GM12878 (cell line): ENCODE data around the gene AQP5. TPM values are rescaled to one million over a fixed set of nuclear protein-coding genes. Genes with fewer than 3 reads are reported as not detected.
A peak's percentile ranks its signal among the peaks of the same experiment; 100 is the strongest.

ENCODE experiments used
- ATAC-seq: fragments of 200-7000 bp; cut with Tn5 transposase; 3 replicates; pipeline ENCODE4 v1.9.1; 2020; ENCODE audit warnings: mild to moderate bottlenecking, moderate library complexity
- BruUV-seq: library from RNA; stranded (reverse); fragments of 400-500 nt; replicated peaks from 2 replicates; lab custom pipeline; 2021; lab: Mats Ljungman, UMichigan
- CTCF ChIA-PET: fragments of 300-600 bp; sonication (Branson Sonifier 250); formaldehyde crosslinking; extraction: SDS; loops from one replicate; lab custom pipeline; 2021; ENCODE audit warnings: inconsistent platforms; lab: Yijun Ruan, JAX
- POLR2A ChIA-PET: fragments of 350-600 bp; formaldehyde crosslinking; extraction: SDS; loops from one replicate; lab custom pipeline; 2021; ENCODE audit warnings: inconsistent platforms; lab: Charles Lee
- RAD21 ChIA-PET: fragments of 300-600 bp; sonication (Branson Sonifier 250); formaldehyde crosslinking; loops from one replicate; lab custom pipeline; 2023; ENCODE audit warnings: antibody characterized with exemption; ENCODE audit not compliant: unreplicated experiment; lab: Charles Lee
- SMC1A ChIA-PET: fragments of 300-600 bp; sonication (Branson Sonifier 250); formaldehyde crosslinking; loops from one replicate; lab custom pipeline; 2023; ENCODE audit not compliant: unreplicated experiment, uncharacterized antibody; lab: Charles Lee
- DNase-seq: peaks from one replicate; pipeline ENCODE4 v3.0.0-alpha.2; 2011; ENCODE audit warnings: low read depth, low spot score
- FAIRE-seq: peaks from 3 replicates; lab custom pipeline; 2011; peaks lifted over from hg19 to GRCh38; lab: Jason Lieb, UNC
- H2AFZ ChIP-seq: 2 replicates; pipeline ENCODE4 v1.6.0; 2011; ENCODE audit warnings: low read depth, low read length, control low read depth; ENCODE audit not compliant: control insufficient read depth
- H3K27ac ChIP-seq: 2 replicates; pipeline ENCODE4 v1.5.1; 2011; ENCODE audit warnings: control low read depth; ENCODE audit not compliant: control insufficient read depth, insufficient read depth
- H3K27me3 ChIP-seq, 2 experiments: replicated peaks in 1 of 2; 2 replicates each; pipeline versions ENCODE4 v1.6.0 to v1.6.1; 2011; ENCODE audit warnings: low read length in 1 of 2; ENCODE audit not compliant: control insufficient read depth in 2 of 2, insufficient read depth in 2 of 2
- H3K36me3 ChIP-seq, 2 experiments: 2 replicates each; pipeline ENCODE4 v1.5.1; 2011; ENCODE audit warnings: low read length in 1 of 2; ENCODE audit not compliant: control insufficient read depth in 2 of 2, insufficient read depth in 2 of 2
- H3K4me1 ChIP-seq: 2 replicates; pipeline ENCODE4 v1.6.1; 2011; ENCODE audit warnings: mild to moderate bottlenecking, low read length, moderate library complexity, mixed read lengths; ENCODE audit not compliant: control insufficient read depth, insufficient read depth
- H3K4me2 ChIP-seq: 2 replicates; pipeline ENCODE4 v1.6.0; 2011; ENCODE audit warnings: control low read depth; ENCODE audit not compliant: control insufficient read depth, insufficient read depth
- H3K4me3 ChIP-seq: fragments of 200-600 bp; sonication (generic); 2 replicates; pipeline ENCODE4 v1.5.1; 2016
- H3K79me2 ChIP-seq: 2 replicates; pipeline ENCODE4 v1.6.0; 2011; ENCODE audit warnings: low read length; ENCODE audit not compliant: control insufficient read depth, insufficient read depth
- H3K9ac ChIP-seq: 2 replicates; pipeline ENCODE4 v1.8.0; 2011; ENCODE audit warnings: low read length, control low read depth, mixed read lengths; ENCODE audit not compliant: control insufficient read depth, insufficient read depth
- H3K9me3 ChIP-seq: replicated peaks from 3 replicates; pipeline ENCODE4 v1.5.1; 2011; ENCODE audit warnings: mild to moderate bottlenecking, low read length; ENCODE audit not compliant: control insufficient read depth, insufficient read depth
- H4K20me1 ChIP-seq: 2 replicates; pipeline ENCODE4 v1.6.0; 2011; ENCODE audit not compliant: control insufficient read depth, insufficient read depth
- CBFB ChIP-seq: IDR thresholded peaks from 2 replicates; pipeline ENCODE4 v1.6.1; 2016; ENCODE audit warnings: antibody characterized with exemption, low read depth
- CBX5 ChIP-seq: sonication (generic); IDR thresholded peaks from 2 replicates; pipeline ENCODE4 v1.6.1; 2016; ENCODE audit warnings: low read depth, moderate library complexity, mild to moderate bottlenecking, inconsistent platforms
- HCFC1 ChIP-seq: fragments of 150-350 bp; IDR thresholded peaks from 2 replicates; pipeline ENCODE4 v1.6.1; 2014; ENCODE audit warnings: low read length
- HDGF ChIP-seq: fragments of 450-650 bp; IDR thresholded peaks from 2 replicates; pipeline ENCODE4 v1.6.1; 2016; ENCODE audit warnings: antibody characterized with exemption
- JUNB ChIP-seq: IDR thresholded peaks from 2 replicates; pipeline ENCODE4 v1.6.1; 2016; ENCODE audit warnings: antibody characterized with exemption, mild to moderate bottlenecking
- JUND ChIP-seq: IDR thresholded peaks from 2 replicates; pipeline ENCODE4 v1.6.1; 2012; ENCODE audit warnings: low read depth, mild to moderate bottlenecking, low read length, improper control_type of control experiment, moderate library complexity
- KDM1A ChIP-seq: fragments of 200-600 bp; sonication (generic); IDR thresholded peaks from 2 replicates; pipeline ENCODE4 v1.6.1; 2016; ENCODE audit warnings: borderline replicate concordance
- LARP7 ChIP-seq: fragments of 450-650 bp; IDR thresholded peaks from 2 replicates; pipeline ENCODE4 v1.6.1; 2017; ENCODE audit warnings: mild to moderate bottlenecking
- NBN ChIP-seq: fragments of 450-650 bp; IDR thresholded peaks from 2 replicates; pipeline ENCODE4 v1.6.1; 2016
- PAX8 ChIP-seq: fragments of 450-650 bp; IDR thresholded peaks from 2 replicates; pipeline ENCODE4 v1.6.1; 2017; ENCODE audit warnings: mild to moderate bottlenecking, moderate library complexity
- PML ChIP-seq: IDR thresholded peaks from 2 replicates; pipeline ENCODE4 v1.6.1; 2012; ENCODE audit warnings: low read length, inconsistent platforms
- SP1 ChIP-seq: IDR thresholded peaks from one replicate; pipeline ENCODE4 v1.6.1; 2011; ENCODE audit warnings: low read depth, low read length
- SREBF2 ChIP-seq: IDR thresholded peaks from 2 replicates; pipeline ENCODE4 v1.6.1; 2012; ENCODE audit warnings: mild to moderate bottlenecking, low read length
- TAF1 ChIP-seq: IDR thresholded peaks from 2 replicates; pipeline ENCODE4 v1.6.1; 2011; ENCODE audit warnings: mild to moderate bottlenecking, low read depth, low read length, borderline replicate concordance
- TCF3 ChIP-seq: IDR thresholded peaks from 2 replicates; pipeline ENCODE4 v1.6.1; 2012; ENCODE audit warnings: low read depth, mild to moderate bottlenecking, low read length, borderline replicate concordance; ENCODE audit not compliant: insufficient read depth
- YY1 ChIP-seq: IDR thresholded peaks from 2 replicates; pipeline ENCODE4 v1.6.1; 2011; ENCODE audit warnings: low read depth, mild to moderate bottlenecking, low read length
- ZBED1 ChIP-seq: IDR thresholded peaks from 2 replicates; pipeline ENCODE4 v1.6.1; 2016; ENCODE audit warnings: borderline replicate concordance
- ZNF622 ChIP-seq: fragments of 450-650 bp; IDR thresholded peaks from 2 replicates; pipeline ENCODE4 v1.6.1; 2017; ENCODE audit warnings: mild to moderate bottlenecking, inconsistent platforms
- ZSCAN29 ChIP-seq: fragments of 450-650 bp; IDR thresholded peaks from 2 replicates; pipeline ENCODE4 v1.6.1; 2017; ENCODE audit warnings: mild to moderate bottlenecking, moderate library complexity
- WGBS: methylation state at CpG from one replicate; pipeline ENCODE4 v1.1.6; 2016; ENCODE audit warnings: low lambda C conversion rate; ENCODE audit not compliant: insufficient replicate concordance, insufficient coverage; ENCODE audit errors: missing lambda C conversion rate; 5-methylcytosine and 5-hydroxymethylcytosine counted together
- in situ Hi-C: fragments of 300-500 bp; cut with MboI; formaldehyde crosslinking; loops from 9 replicates; pipeline ENCODE4 v1.14.3; 2018; ENCODE audit warnings: mixed read lengths
- intact Hi-C: fragments of 100-400 bp; cut with micrococcal nuclease; formaldehyde crosslinking; loops from one replicate; pipeline ENCODE4 v1.14.2; 2022; ENCODE audit not compliant: unreplicated experiment
- polyA plus RNA-seq, 11 experiments: library from polyadenylated mRNA; depleted of rRNA in 4 of 11; unstranded in 6 of 11; stranded (reverse) in 5 of 11; fragments of >200 nt; fragmentation: Nextera tagmentation in 4 of 11; fragmentation: Illumina TruSeq in 1 of 11; extraction: Ambion mirVana in 4 of 11; extraction: Trizol in 1 of 11; gene quantifications; 1 replicate in 1 of 11; 2 replicates in 10 of 11; pipeline versions ENCODE4 v1.2.1 to v1.2.3, GENCODE V29; 2011 to 2016; ENCODE audit warnings: inconsistent platforms in 2 of 11, missing spikeins in 2 of 11, low read depth in 1 of 11
- total RNA-seq, 4 experiments: library from RNA; depleted of rRNA in 3 of 4; stranded (reverse); fragments of >200 nt in 3 of 4; fragmentation: Illumina TruSeq in 1 of 4; extraction: Trizol in 1 of 4; gene quantifications; 2 replicates each; pipeline versions ENCODE4 v1.2.1 to v1.2.3, GENCODE V29; 2013 to 2021
- TF ChIP-seq, protein P1 (sequence below): IDR thresholded peaks from 2 replicates; pipeline ENCODE4 v1.6.1; 2012; ENCODE audit warnings: low read depth, low read length, improper control_type of control experiment
- TF ChIP-seq, protein P2 (sequence below), 3 experiments: IDR thresholded peaks in 2 of 3; conservative IDR thresholded peaks in 1 of 3; 2 replicates each; pipeline ENCODE4 v1.5.1; 2011; ENCODE audit warnings: low read depth in 3 of 3, low read length in 3 of 3, mild to moderate bottlenecking in 3 of 3, control low read depth in 2 of 3, moderate library complexity in 2 of 3, inconsistent platforms in 1 of 3, mixed read lengths in 1 of 3; ENCODE audit not compliant: control insufficient read depth in 2 of 3, insufficient read depth in 1 of 3; ENCODE audit errors: extremely low read depth in 1 of 3
- TF ChIP-seq, protein P3 (sequence below): IDR thresholded peaks from 2 replicates; pipeline ENCODE4 v1.6.1; 2011; ENCODE audit warnings: mild to moderate bottlenecking, low read depth, low read length, moderate library complexity; ENCODE audit not compliant: insufficient replicate concordance

AQP5 gene
- total and polyA plus RNA-seq, 10 of the 15 experiments (the other 5 are each of a cell fraction or from before 2014, with no cell fraction given), result not detected

DNA sequence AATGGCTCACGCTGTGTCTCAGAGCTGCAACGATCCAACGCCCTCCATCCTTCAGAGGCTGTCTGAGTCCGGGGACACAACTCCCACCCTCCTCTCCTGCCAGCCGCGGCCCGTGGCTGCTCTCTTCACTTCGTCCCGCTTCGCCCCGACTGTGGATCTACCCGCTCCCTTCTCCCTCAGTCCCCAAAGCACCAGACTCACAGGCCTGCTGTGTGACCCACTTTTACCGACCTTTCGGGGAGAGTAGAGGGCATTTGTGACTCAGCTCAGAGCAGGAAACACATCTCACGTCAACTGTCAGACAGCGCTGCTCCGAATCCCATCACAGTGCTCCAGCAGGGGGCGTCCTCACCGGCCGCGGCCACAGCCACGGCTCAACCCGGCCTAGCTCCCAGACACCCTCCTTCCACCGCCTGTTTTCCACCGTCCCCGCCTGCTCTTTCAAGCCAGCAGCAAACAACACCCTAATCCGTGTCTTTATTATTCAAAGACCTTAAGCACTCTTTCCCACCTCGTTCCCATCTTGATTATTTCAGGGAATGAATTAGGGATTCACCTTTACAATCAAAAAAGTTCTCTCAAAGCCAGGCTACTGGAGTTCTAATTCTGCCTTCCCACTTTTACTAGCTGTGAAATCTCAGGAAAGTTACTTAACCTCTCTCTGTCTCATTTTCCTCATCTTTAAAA, 16.1 kb upstream of the AQP5 start:
- no peak overlapping the region for H3K9ac ChIP-seq
- in situ Hi-C loops, result no loop called here
- TF ChIP-seq PML, result no peak
- TF ChIP-seq, protein P1, sequence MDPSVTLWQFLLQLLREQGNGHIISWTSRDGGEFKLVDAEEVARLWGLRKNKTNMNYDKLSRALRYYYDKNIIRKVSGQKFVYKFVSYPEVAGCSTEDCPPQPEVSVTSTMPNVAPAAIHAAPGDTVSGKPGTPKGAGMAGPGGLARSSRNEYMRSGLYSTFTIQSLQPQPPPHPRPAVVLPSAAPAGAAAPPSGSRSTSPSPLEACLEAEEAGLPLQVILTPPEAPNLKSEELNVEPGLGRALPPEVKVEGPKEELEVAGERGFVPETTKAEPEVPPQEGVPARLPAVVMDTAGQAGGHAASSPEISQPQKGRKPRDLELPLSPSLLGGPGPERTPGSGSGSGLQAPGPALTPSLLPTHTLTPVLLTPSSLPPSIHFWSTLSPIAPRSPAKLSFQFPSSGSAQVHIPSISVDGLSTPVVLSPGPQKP, result 0 out of 2 replicates have a peak, but pooled peaks have one; percentile 26
- no peak for TF ChIP-seq CBX5
- TF ChIP-seq LARP7, result 0 out of 2 replicates have a peak, but pooled peaks have one; percentile 27
- TF ChIP-seq SP1, result no peak
- TF ChIP-seq JUNB, result no peak
- no peak for TF ChIP-seq ZSCAN29
- TF ChIP-seq PAX8, result no peak
- TF ChIP-seq HDGF, result peak; percentile 74
- TF ChIP-seq, protein P2, sequence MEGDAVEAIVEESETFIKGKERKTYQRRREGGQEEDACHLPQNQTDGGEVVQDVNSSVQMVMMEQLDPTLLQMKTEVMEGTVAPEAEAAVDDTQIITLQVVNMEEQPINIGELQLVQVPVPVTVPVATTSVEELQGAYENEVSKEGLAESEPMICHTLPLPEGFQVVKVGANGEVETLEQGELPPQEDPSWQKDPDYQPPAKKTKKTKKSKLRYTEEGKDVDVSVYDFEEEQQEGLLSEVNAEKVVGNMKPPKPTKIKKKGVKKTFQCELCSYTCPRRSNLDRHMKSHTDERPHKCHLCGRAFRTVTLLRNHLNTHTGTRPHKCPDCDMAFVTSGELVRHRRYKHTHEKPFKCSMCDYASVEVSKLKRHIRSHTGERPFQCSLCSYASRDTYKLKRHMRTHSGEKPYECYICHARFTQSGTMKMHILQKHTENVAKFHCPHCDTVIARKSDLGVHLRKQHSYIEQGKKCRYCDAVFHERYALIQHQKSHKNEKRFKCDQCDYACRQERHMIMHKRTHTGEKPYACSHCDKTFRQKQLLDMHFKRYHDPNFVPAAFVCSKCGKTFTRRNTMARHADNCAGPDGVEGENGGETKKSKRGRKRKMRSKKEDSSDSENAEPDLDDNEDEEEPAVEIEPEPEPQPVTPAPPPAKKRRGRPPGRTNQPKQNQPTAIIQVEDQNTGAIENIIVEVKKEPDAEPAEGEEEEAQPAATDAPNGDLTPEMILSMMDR (IDR thresholded peaks at IDR 0.05 in 2 of 3, conservative IDR thresholded peaks at IDR 0.05 in 1 of 3; ENCODE audit: control insufficient read depth in 2 of 3, extremely low read depth in 1 of 3, insufficient read depth in 1 of 3, low read depth in 3 of 3, low read length in 3 of 3), result peak; percentile 85 to 93 (median 92)
- no peak for TF ChIP-seq NBN
- no peak for TF ChIP-seq HCFC1
- no peak for TF ChIP-seq JUND
- no peak for TF ChIP-seq TCF3
- TF ChIP-seq SREBF2, result no peak
- no peak for TF ChIP-seq TAF1
- TF ChIP-seq, protein P3, sequence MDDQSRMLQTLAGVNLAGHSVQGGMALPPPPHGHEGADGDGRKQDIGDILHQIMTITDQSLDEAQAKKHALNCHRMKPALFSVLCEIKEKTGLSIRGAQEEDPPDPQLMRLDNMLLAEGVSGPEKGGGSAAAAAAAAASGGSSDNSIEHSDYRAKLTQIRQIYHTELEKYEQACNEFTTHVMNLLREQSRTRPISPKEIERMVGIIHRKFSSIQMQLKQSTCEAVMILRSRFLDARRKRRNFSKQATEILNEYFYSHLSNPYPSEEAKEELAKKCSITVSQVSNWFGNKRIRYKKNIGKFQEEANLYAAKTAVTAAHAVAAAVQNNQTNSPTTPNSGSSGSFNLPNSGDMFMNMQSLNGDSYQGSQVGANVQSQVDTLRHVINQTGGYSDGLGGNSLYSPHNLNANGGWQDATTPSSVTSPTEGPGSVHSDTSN, result peak; percentile 59
- no peak for TF ChIP-seq ZBED1
- TF ChIP-seq KDM1A, result no peak
- no peak for TF ChIP-seq CBFB
- 0 out of 2 replicates have a peak, but pooled peaks have one; percentile 54 for TF ChIP-seq YY1
- no peak for TF ChIP-seq ZNF622

More for the DNA sequence above, 16.1 kb upstream of the AQP5 start:
- no peaks in the 10 kb centered on the region for H3K79me2 ChIP-seq
- H3K4me2 ChIP-seq, result peak overlapping the region; percentile 95
- DNase-seq (peak; percentile 45), FAIRE-seq (peak; percentile 93), ATAC-seq (peak; percentile 100)
- BruUV-seq, result no TSS peak
- H2AFZ ChIP-seq, result peak overlapping the region; percentile 87
- H3K36me3 ChIP-seq, result no peaks in the 10 kb centered on the region
- RAD21 ChIA-PET, result interaction anchor here (0.7 to 1.6 kb wide), 3 partner anchors 79 to 111 kb away, joined by 4 read pairs; no protein-coding TSS in a partner anchor
- no peak overlapping the region for H3K4me3 ChIP-seq
- H3K27ac ChIP-seq, result no peak overlapping the region
- intact Hi-C loops, result no loop called here
- no peaks in the 10 kb centered on the region; a peak in 1 of 4 replicates for H3K27me3 ChIP-seq
- WGBS, result 2% methylated on average over 28 of the region's 28 CpGs
- H3K9me3 ChIP-seq, result no peaks in the 10 kb centered on the region
- CTCF ChIA-PET, result interaction anchor here (0.7 to 2.8 kb wide), 59 partner anchors 8 to 750 kb away, joined by 3 to 35 read pairs (median 4); partner anchors contain the start of genes BCDIN3D, RACGAP1, SMARCD1 and TMBIM6
- no peaks in the 10 kb centered on the region for H4K20me1 ChIP-seq
- SMC1A ChIA-PET, result interaction anchor here (0.8 to 2.0 kb wide), 8 partner anchors 13 to 134 kb away, joined by 3 to 8 read pairs (median 4); no protein-coding TSS in a partner anchor
- no peaks in the 10 kb centered on the region for H3K4me1 ChIP-seq
- POLR2A ChIA-PET, result interaction anchor here (0.7 kb wide), 1 partner anchor 165 kb away, joined by 3 read pairs; no protein-coding TSS in a partner anchor
